Lower lobe of right lung (tissue), 2 donors: ENCODE measurements around the gene ZNF563. TPM values are rescaled to one million over a fixed set of nuclear protein-coding genes. Genes with fewer than 3 reads are reported as not detected.
"Not testable (repeated sequence)": the region's sequence is repeated elsewhere in the genome, so short reads cannot be mapped to it uniquely, and the experiment has no call there.

ENCODE experiments used
- ATAC-seq, 2 donors: fragments of 200-7000 bp; cut with Tn5 transposase; one replicate each; pipeline ENCODE4 v1.9.1; 2020 to 2022; ENCODE audit warnings: mild to moderate bottlenecking in 2 of 2, moderate library complexity in 2 of 2
- DNase-seq: peaks from one replicate; pipeline ENCODE4 v3.0.0-alpha.2; 2020
- H3K27ac ChIP-seq: fragments of 200-600 bp; one replicate; pipeline ENCODE4 v1.8.0; 2022
- H3K27me3 ChIP-seq: fragments of 200-600 bp; one replicate; pipeline ENCODE4 v1.8.0; 2022; ENCODE audit warnings: low read depth
- H3K36me3 ChIP-seq: fragments of 200-600 bp; one replicate; pipeline ENCODE4 v1.8.0; 2022; ENCODE audit warnings: mild to moderate bottlenecking
- H3K4me1 ChIP-seq: fragments of 200-600 bp; one replicate; pipeline ENCODE4 v1.8.0; 2022
- H3K4me3 ChIP-seq: fragments of 200-600 bp; one replicate; pipeline ENCODE4 v1.8.0; 2022; ENCODE audit warnings: mild to moderate bottlenecking
- H3K9me3 ChIP-seq: fragments of 200-600 bp; one replicate; pipeline ENCODE4 v1.8.0; 2022
- intact Hi-C: fragments of 100-400 bp; cut with DNase I; formaldehyde crosslinking; loops from one replicate; pipeline ENCODE4 v1.11.0; 2022
- total RNA-seq: library from RNA; stranded (reverse); fragmentation: NEBNext Ultra II Directional; extraction: Animal tissue kit (Norgen Biotek cat#: 25700); gene quantifications from one replicate; pipeline ENCODE4 v1.2.1, GENCODE V29; 2021
- TF ChIP-seq, protein P1 (sequence below): fragments of 200-600 bp; IDR thresholded peaks from one replicate; pipeline ENCODE4 v1.8.0; 2022; ENCODE audit warnings: antibody characterized with exemption, mild to moderate bottlenecking
- donor health status: DM: no; HTN: yes; CAD: no; lungs with severe emphysema.

Gene ZNF563
- total RNA-seq, 1 donor from 2014 or later: 2.3 TPM

DNA sequence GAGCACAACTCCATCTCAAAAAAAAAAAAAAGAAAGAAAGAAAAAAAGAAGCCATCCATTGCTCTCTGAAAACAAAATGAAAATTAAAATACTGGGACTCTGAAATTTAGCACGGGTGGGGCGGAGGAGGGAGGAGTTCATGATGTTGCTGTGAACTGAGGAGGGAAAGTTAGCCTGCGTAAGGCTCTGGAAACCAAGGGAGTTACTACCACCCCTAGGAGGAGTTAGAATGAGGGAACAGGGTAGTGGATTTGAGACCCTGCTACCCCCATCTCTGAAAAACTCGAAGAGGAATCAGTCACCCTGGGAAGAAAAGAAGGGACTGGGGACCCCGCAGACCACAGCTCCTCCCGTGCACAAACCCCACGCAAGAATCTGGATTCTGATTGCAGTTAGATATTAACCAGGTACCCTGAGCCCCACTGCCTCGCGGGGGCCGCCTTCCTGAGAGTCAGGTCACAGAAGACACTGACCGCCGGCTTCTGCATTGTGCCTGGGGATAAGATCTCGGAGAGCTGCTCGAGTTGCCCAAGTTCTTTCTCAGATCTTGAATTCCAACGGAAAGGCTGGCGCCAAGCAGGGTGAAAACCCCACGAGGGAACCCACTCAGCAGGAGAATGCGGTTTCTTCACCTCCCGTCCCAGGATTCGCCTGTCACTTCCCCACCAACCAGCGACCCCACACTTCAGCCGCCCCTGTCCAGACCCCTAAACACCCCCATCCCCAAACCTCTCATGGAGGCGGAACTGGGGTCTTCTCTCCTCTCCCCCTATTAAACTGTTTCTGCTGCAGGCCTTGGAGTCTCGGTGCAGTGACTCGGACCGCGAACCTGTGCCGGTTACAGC is 31.2 kb upstream of the ZNF563 start:
- Histone ChIP-seq H3K4me1 (peaks cover 18% of the 10 kb centered on the region), H3K27me3 (no peaks in the 10 kb centered on the region), H3K36me3 (no peaks in the 10 kb centered on the region), H3K9me3 (no peaks in the 10 kb centered on the region), H3K27ac (peak overlapping the region; percentile 89), H3K4me3 (peak overlapping the region; percentile 93)
- DNase-seq (peak; percentile 59), ATAC-seq (peak; percentile 9 to 25)
- TF ChIP-seq, protein P1, sequence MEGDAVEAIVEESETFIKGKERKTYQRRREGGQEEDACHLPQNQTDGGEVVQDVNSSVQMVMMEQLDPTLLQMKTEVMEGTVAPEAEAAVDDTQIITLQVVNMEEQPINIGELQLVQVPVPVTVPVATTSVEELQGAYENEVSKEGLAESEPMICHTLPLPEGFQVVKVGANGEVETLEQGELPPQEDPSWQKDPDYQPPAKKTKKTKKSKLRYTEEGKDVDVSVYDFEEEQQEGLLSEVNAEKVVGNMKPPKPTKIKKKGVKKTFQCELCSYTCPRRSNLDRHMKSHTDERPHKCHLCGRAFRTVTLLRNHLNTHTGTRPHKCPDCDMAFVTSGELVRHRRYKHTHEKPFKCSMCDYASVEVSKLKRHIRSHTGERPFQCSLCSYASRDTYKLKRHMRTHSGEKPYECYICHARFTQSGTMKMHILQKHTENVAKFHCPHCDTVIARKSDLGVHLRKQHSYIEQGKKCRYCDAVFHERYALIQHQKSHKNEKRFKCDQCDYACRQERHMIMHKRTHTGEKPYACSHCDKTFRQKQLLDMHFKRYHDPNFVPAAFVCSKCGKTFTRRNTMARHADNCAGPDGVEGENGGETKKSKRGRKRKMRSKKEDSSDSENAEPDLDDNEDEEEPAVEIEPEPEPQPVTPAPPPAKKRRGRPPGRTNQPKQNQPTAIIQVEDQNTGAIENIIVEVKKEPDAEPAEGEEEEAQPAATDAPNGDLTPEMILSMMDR: no peak
- intact Hi-C loops: no loop called here

DNA sequence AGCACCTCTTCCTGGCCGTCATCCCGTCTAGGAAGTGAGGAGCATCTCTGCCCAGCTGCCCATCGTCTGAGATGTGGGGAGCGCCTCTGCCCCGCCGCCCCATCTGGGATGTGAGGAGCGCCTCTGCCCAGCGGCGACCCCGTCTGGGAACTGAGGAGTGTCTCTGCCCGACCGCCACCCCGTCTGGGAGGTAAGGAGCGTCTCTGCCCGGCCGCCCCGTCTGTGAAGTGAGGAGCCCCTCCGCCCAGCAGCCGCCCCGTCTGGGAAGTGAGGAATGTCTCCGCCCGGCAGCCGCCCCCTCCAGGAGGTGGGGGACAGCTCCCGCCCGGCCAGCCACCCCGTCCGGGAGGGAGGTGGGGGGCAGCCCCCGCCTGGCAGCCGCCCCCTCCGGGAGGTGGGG is 28.8 kb upstream of the ZNF563 start:
- H3K4me3 ChIP-seq, intact Hi-C loops, H3K27ac ChIP-seq, H3K27me3 ChIP-seq, H3K36me3 ChIP-seq, DNase-seq, ATAC-seq, H3K9me3 ChIP-seq: not testable (repeated sequence)
- peaks cover 18% of the 10 kb centered on the region for H3K4me1 ChIP-seq

DNA sequence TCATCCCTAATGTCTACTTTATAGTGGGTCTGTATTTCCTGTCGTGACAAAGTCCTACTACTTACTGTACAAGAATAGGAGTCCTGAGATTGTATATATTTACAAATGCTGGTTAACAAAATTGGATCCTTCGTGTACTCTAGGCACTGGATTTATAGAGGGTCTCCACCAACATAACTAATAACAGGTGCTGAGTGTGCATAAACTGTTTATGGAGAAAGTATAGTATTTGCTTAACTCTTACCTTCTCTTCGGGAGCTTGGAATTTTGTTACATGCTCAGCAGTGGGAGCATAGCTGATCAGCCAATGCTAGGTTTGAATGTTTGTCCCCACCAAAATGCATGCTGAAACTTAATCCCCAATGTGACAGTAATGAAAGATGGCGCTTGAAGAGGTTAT is 19.9 kb upstream of the ZNF563 start:
- Histone ChIP-seq H3K36me3 (peaks cover 21% of the 10 kb centered on the region), H3K27ac (no peak overlapping the region), H3K9me3 (peaks cover 59% of the 10 kb centered on the region), H3K27me3 (no peaks in the 10 kb centered on the region), H3K4me3 (no peak overlapping the region), H3K4me1 (no peaks in the 10 kb centered on the region)
- TF ChIP-seq, protein P1: no peak
- intact Hi-C loops: no loop called here
- ATAC-seq (no peak), DNase-seq (no peak)

DNA sequence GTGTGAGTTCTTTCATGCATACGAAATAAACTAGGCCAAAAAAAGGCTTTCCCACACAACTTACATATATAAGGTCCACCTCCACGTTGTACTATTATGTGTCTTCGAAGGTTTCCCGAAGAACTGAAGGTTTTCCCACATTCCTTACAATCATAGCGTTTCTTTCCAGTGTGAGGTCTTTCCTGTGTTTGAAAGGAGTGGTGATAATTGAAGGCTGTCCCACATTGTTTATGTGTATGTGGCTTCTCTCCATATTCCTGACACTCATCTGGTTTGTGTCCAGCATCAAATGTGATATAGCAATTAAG is 17.4 kb upstream of the ZNF563 start:
- Histone ChIP-seq H3K4me1 (no peaks in the 10 kb centered on the region), H3K36me3 (peaks cover 21% of the 10 kb centered on the region), H3K4me3 (no peak overlapping the region), H3K27ac (no peak overlapping the region), H3K9me3 (peaks cover 83% of the 10 kb centered on the region), H3K27me3 (no peaks in the 10 kb centered on the region)
- DNase-seq (no peak), ATAC-seq (no peak)
- TF ChIP-seq, protein P1: no peak
- intact Hi-C loops: no loop called here

DNA sequence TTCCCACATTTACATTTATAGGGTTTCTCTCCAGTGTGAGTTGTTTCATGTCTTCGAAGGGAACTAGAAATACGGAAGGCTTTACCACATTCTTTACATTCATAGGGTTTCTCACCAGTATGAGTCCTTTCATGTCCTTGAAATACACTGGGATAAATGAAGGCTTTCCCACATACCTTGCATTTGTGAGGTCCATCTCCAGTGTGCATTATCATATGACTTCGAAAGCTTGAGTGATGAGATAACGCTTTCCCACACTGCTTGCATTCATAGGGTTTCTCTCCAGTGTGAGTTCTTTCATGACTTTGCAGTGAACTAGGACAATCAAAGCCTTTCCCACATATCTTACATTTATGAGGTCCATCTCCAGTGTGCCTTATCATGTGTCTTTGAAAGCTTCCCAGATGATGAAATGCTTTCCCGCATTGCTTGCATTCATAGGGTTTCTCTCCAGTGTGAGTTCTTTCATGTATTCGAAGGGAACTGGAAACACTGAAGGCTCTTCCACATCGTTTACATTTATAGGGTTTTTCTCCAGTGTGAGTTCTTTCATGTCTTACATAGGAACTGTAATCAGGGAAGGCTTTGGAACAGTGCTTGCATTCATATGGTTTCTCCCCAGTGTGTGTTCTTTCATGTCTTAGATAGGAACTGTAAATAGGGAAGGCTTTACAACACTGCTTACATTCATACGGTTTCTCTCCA is 16.9 kb upstream of the ZNF563 start:
- intact Hi-C loops: no loop called here
- Histone ChIP-seq H3K9me3 (peaks cover 88% of the 10 kb centered on the region), H3K27ac (no peak overlapping the region), H3K27me3 (no peaks in the 10 kb centered on the region), H3K4me1 (no peaks in the 10 kb centered on the region), H3K4me3 (no peak overlapping the region), H3K36me3 (peaks cover 21% of the 10 kb centered on the region)
- ATAC-seq (no peak), DNase-seq (no peak)
- TF ChIP-seq, protein P1: no peak

DNA sequence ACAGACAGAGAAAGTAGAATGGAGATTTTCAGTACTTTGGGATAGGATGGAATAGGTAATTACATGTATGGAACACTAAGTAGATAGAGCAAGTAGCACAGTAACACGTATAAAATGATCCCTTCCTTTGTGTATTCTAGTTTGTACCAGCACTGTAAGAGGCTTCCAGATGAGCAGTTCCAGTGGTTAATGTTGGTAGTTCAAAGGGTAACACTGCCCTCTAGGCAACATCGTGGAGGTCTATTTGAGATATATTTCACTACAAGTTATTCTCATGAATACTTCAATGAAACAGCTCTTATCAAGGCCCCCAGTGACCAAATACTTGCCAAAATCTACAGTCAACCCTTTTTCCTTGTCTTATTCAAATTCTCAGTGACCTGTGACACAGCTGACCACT is 13.5 kb upstream of the ZNF563 start:
- Histone ChIP-seq H3K4me1 (no peaks in the 10 kb centered on the region), H3K9me3 (peaks cover 76% of the 10 kb centered on the region), H3K27me3 (no peaks in the 10 kb centered on the region), H3K27ac (no peak overlapping the region), H3K36me3 (peaks cover 20% of the 10 kb centered on the region), H3K4me3 (no peak overlapping the region)
- ATAC-seq: no peak
- intact Hi-C loops: no loop called here
- TF ChIP-seq, protein P1: peak; percentile 10
- DNase-seq: no peak
